DMS79 treated with DMSO at 0.1 percent for 48 hours (cell line): ENCODE data around the gene METTL14.
A peak's percentile ranks its signal among the peaks of the same experiment; 100 is the strongest.
"Not testable (repeated sequence)": the region's sequence is repeated elsewhere in the genome, so short reads cannot be mapped to it uniquely, and the experiment has no call there.

ENCODE experiments used
- DNase-seq: peaks from one replicate; lab custom pipeline; 2025; lab: John Stamatoyannopoulos, UW

Gene METTL14

GRCh38 chr4:118684873-118685811, at the start of gene METTL14:
Gene METTL14, plus strand, starts transcription at chr4:118685392. Its CDS starts 143 bp downstream, at chr4:118685535.
- DNase-seq = peak; percentile 59

GRCh38 chr4:118636126-118636525, 49.1 kb upstream of the METTL14 start:
- not testable (repeated sequence) for DNase-seq

- DNase-seq = not testable (repeated sequence)
Observed at GRCh38 chr4:118664665-118665064, 20.5 kb upstream of the METTL14 start.

- not testable (repeated sequence) for DNase-seq
Observed at GRCh38 chr4:118669220-118669619, 16.0 kb upstream of the METTL14 start.

GRCh38 chr4:118670968-118671367, 14.2 kb upstream of the METTL14 start:
- DNase-seq = not testable (repeated sequence)

- no peak for DNase-seq
Observed at GRCh38 chr4:118676128-118676527, 9.1 kb upstream of the METTL14 start.

GRCh38 chr4:118680808-118681207, 4.4 kb upstream of the METTL14 start:
- DNase-seq = no peak

GRCh38 chr4:118682928-118683327, 2.3 kb upstream of the METTL14 start:
- no peak for DNase-seq

GRCh38 chr4:118683513-118683912, 1.7 kb upstream of the METTL14 start:
- DNase-seq = no peak

GRCh38 chr4:118703118-118703517, 17.9 kb downstream of the METTL14 start:
- DNase-seq = no peak

- DNase-seq = no peak
Observed at GRCh38 chr4:118711052-118711451, 25.9 kb downstream of the METTL14 start.

GRCh38 chr4:118712872-118713271, 27.7 kb downstream of the METTL14 start:
- DNase-seq = no peak

- no peak for DNase-seq
Observed at GRCh38 chr4:118714682-118715081, 29.5 kb downstream of the METTL14 start.

GRCh38 chr4:118716304-118716703, 31.1 kb downstream of the METTL14 start:
- DNase-seq = no peak

GRCh38 chr4:118718511-118719170, 33.4 kb downstream of the METTL14 start:
- DNase-seq = no peak

- no peak for DNase-seq
Observed at GRCh38 chr4:118721752-118722151, 36.6 kb downstream of the METTL14 start.

- no peak for DNase-seq
Observed at GRCh38 chr4:118723369-118723768, 38.2 kb downstream of the METTL14 start.

- DNase-seq = no peak
Observed at GRCh38 chr4:118727360-118727759, 42.2 kb downstream of the METTL14 start.

- DNase-seq = no peak
Observed at GRCh38 chr4:118729287-118730286, 44.4 kb downstream of the METTL14 start.

GRCh38 chr4:118730683-118731082, 45.5 kb downstream of the METTL14 start:
- no peak for DNase-seq

GRCh38 chr4:118732591-118733330, 47.6 kb downstream of the METTL14 start:
- DNase-seq = no peak
